Raji (cell line): ENCODE results near the gene SYPL2.

Experiments used
- POLR2A ChIP-seq: IDR thresholded peaks from 2 replicates; pipeline ENCODE4 v1.6.1; 2011; ENCODE audit warnings: low read depth, low read length, control low read depth; ENCODE audit not compliant: insufficient read depth

SYPL2 gene

GRCh38 chr1:109521002-109521951 is 54.9 kb downstream of the SYPL2 start:
- TF ChIP-seq POLR2A, result no peak

GRCh38 chr1:109522026-109522425 is 55.7 kb downstream of the SYPL2 start:
- TF ChIP-seq POLR2A, result no peak

GRCh38 chr1:109523706-109524105 is 57.4 kb downstream of the SYPL2 start:
- no peak for TF ChIP-seq POLR2A

GRCh38 chr1:109527098-109527811 is 60.9 kb downstream of the SYPL2 start:
- no peak for TF ChIP-seq POLR2A

GRCh38 chr1:109527846-109528695 is 61.7 kb downstream of the SYPL2 start:
- TF ChIP-seq POLR2A, result no peak

- TF ChIP-seq POLR2A, result no peak
Observed at GRCh38 chr1:109528712-109529111, 62.4 kb downstream of the SYPL2 start.

- TF ChIP-seq POLR2A, result no peak
Observed at GRCh38 chr1:109529881-109530456, 63.6 kb downstream of the SYPL2 start.

- TF ChIP-seq POLR2A, result no peak
Observed at GRCh38 chr1:109530457-109531087, 64.2 kb downstream of the SYPL2 start.

- TF ChIP-seq POLR2A, result no peak
Observed at GRCh38 chr1:109531380-109531779, 65.0 kb downstream of the SYPL2 start.
